Measurements from ENCODE around the gene MTA1. TPM values are rescaled to one million over a fixed set of nuclear protein-coding genes. Genes with fewer than 3 reads are reported as not detected.
A peak's percentile ranks its signal among the peaks of the same experiment; 100 is the strongest.

The MTA1 gene
- total and polyA plus RNA-seq, 2 of the 8 experiments (the other 6 are each of a cell fraction or from before 2014, with no cell fraction given): 73.9 to 221 TPM

DNA sequence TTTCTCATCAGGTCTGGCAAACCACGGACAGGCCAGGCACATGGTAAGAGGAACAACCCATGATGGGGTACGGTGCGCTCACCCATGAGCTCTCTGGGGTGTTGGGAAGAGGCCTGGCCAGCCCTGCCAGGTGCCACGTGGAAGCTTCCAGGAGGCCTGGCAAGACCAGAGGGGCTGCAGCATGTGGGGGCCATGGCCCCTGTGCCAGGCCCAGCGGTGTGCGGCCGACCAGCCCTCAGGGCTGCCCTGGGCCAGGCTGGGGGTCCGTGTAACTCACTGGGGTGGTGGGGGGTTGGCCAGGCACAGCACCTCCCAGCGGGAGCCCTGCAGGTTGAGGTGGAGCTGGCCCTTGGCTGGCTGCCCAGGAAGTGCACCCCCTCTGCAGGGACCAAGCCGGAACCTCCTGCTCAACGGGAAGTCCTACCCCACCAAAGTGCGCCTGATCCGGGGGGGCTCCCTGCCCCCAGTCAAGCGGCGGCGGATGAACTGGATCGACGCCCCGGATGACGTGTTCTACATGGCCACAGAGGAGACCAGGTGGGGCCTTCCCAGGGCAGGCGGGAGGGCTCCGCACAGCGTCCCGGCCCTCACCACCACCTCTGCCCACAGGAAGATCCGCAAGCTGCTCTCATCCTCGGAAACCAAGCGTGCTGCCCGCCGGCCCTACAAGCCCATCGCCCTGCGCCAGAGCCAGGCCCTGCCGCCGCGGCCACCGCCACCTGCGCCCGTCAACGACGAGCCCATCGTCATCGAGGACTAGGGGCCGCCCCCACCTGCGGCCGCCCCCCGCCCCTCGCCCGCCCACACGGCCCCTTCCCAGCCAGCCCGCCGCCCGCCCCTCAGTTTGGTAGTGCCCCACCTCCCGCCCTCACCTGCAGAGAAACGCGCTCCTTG, 50.1 kb downstream of the MTA1 start:
- Histone ChIP-seq H3K14ac (ENCODE audit: insufficient read length) (no peak overlapping the region), H3K4me2 (ENCODE audit: insufficient read depth in 1 of 2, low read depth in 2 of 2, low read length in 2 of 2) (no peak overlapping the region), H3K27ac (ENCODE audit: low read depth, low read length) (no peak overlapping the region), H4K5ac (ENCODE audit: insufficient read length, low read depth, low read length) (no peak overlapping the region), H4K20me1 (replicated peaks in 1 of 2; ENCODE audit: control insufficient read depth in 1 of 2, insufficient read depth in 2 of 2, low read length in 2 of 2) (peaks cover 11 to 39% of the 10 kb centered on the region in 2 experiments), H3K27me3 (replicated peaks in 1 of 4; ENCODE audit: control insufficient read depth in 3 of 4, extremely low read depth in 1 of 4, insufficient read depth in 3 of 4, low read length in 3 of 4) (peaks cover 0 to 7% (median under 1%) of the 10 kb centered on the region in 4 experiments; a peak in 5 of 7 replicates), H3K23me2 (ENCODE audit: low read depth, low read length) (peaks cover 7% of the 10 kb centered on the region; the same call in 1 of the 2 replicates), H3K9me3 (ENCODE audit: insufficient read depth in 2 of 2, low read depth in 1 of 2, low read length in 1 of 2) (no peaks in the 10 kb centered on the region), H2BK20ac (ENCODE audit: low read length) (no peak overlapping the region), H4K91ac (replicated peaks; ENCODE audit: insufficient read length, low read length) (no peak overlapping the region), H2AK5ac (ENCODE audit: low read depth, low read length) (no peak overlapping the region), H3K23ac (ENCODE audit: insufficient read length) (no peak overlapping the region), H3K36me3 (ENCODE audit: control insufficient read depth in 2 of 4, insufficient read depth in 4 of 4, low read length in 3 of 4) (peaks cover 7 to 46% (median 15%) of the 10 kb centered on the region in 4 experiments; a peak in 7 of 8 replicates), H2BK5ac (ENCODE audit: low read depth, low read length) (peak overlapping the region; percentile 60), H3K18ac (ENCODE audit: extremely low read depth, low read length) (no peak overlapping the region), H3K9ac (replicated peaks in 1 of 4; ENCODE audit: extremely low read depth in 1 of 4, low read depth in 3 of 4, low read length in 3 of 4) (no peak overlapping the region), H3K4me3 (ENCODE audit: extremely low read depth in 1 of 4, insufficient read depth in 2 of 4, low read depth in 3 of 4, low read length in 4 of 4) (no peak overlapping the region), H2BK15ac (ENCODE audit: low read length) (no peak overlapping the region), H3K79me1 (ENCODE audit: low read depth, low read length) (no peaks in the 10 kb centered on the region), H3K79me2 (ENCODE audit: control insufficient read depth in 1 of 2, insufficient read depth in 2 of 2, low read length in 2 of 2) (no peaks in the 10 kb centered on the region; a peak in 1 of 4 replicates), H2BK12ac (ENCODE audit: low read depth, low read length) (no peak overlapping the region), H2AFZ (ENCODE audit: low read length) (no peak overlapping the region), H3K4ac (replicated peaks; ENCODE audit: insufficient read length, low read depth, low read length) (no peak overlapping the region), H2BK120ac (replicated peaks; ENCODE audit: low read depth, low read length) (no peak overlapping the region), H3K4me1 (replicated peaks in 1 of 4; ENCODE audit: control insufficient read depth in 3 of 4, insufficient read depth in 4 of 4, low read length in 3 of 4) (peaks cover 0 to 13% (median 6%) of the 10 kb centered on the region in 4 experiments; a peak in 3 of 7 replicates), H3K56ac (replicated peaks; ENCODE audit: insufficient read length, low read depth, low read length) (no peak overlapping the region), H4K8ac (ENCODE audit: extremely low read depth, insufficient read depth, low read length) (no peak overlapping the region; the same call in 1 of the 2 replicates)
- FAIRE-seq (no peak), DNase-seq (ENCODE audit: low read depth in 1 of 2, low spot score in 2 of 2) (no peak)
- CTCF ChIA-PET (ENCODE audit: partially characterized antibody): interaction anchor here (0.9 to 5.3 kb wide), 13 partner anchors 13 to 253 kb away, joined by 3 to 70 read pairs (median 8); no protein-coding TSS in a partner anchor
- 89% methylated on average over 33 of the region's 54 CpGs; no CpG with 5 or more reads in 1 of the 2 experiments for WGBS, 2 experiments (ENCODE audit: extremely low coverage in 1 of 2, insufficient coverage in 1 of 2, insufficient read length in 1 of 2, insufficient replicate concordance in 2 of 2, low coverage in 1 of 2, low lambda C conversion rate in 2 of 2, missing lambda C conversion rate in 1 of 2)
- POLR2A ChIA-PET (ENCODE audit: partially characterized antibody): interaction anchor here (0.7 to 4.2 kb wide), 9 partner anchors 12 to 299 kb away, joined by 3 to 21 read pairs (median 3); partner anchors contain the start of genes BRF1 and BTBD6
- no peak for TF ChIP-seq FOSL1 (IDR thresholded peaks at IDR 0.05; ENCODE audit: insufficient read depth, low read depth, low read length)
- TF ChIP-seq SIRT6 (IDR thresholded peaks at IDR 0.05; ENCODE audit: low read length): no peak
- no peak for TF ChIP-seq NRF1 (IDR thresholded peaks at IDR 0.05; ENCODE audit: low read depth, low read length)
- TF ChIP-seq RAD21 (IDR thresholded peaks at IDR 0.05 in 1 of 2, conservative IDR thresholded peaks at IDR 0.05 in 1 of 2; ENCODE audit: low read depth in 2 of 2, low read length in 2 of 2): no peak
- no peak for TF ChIP-seq ASH2L (IDR thresholded peaks at IDR 0.05; ENCODE audit: low read length)
- no peak for TF ChIP-seq MAX (IDR thresholded peaks at IDR 0.05)
- TF ChIP-seq CHD2 (IDR thresholded peaks at IDR 0.05; ENCODE audit: low read length): no peak
- no peak for TF ChIP-seq HDAC6 (IDR thresholded peaks at IDR 0.05; ENCODE audit: low read depth, low read length)
- no peak for TF ChIP-seq HDAC2 (IDR thresholded peaks at IDR 0.05; ENCODE audit: borderline replicate concordance in 1 of 2, low read depth in 2 of 2, low read length in 2 of 2)
- TF ChIP-seq POLR2AphosphoS5 (IDR thresholded peaks at IDR 0.05; ENCODE audit: low read depth, low read length): no peak
- no peak for TF ChIP-seq POLR2A (IDR thresholded peaks at IDR 0.05; ENCODE audit: control extremely low read depth in 1 of 2, low read depth in 2 of 2, low read length in 2 of 2)
- no peak for TF ChIP-seq MAFK (IDR thresholded peaks at IDR 0.05; ENCODE audit: low read depth, low read length)

All from H1 (cell line).